Liver (tissue), 9 donors: ENCODE measurements around the gene CFAP47. TPM values are rescaled to one million over a fixed set of nuclear protein-coding genes. Genes with fewer than 3 reads are reported as not detected.
"Not testable (repeated sequence)": the region's sequence is repeated elsewhere in the genome, so short reads cannot be mapped to it uniquely, and the experiment has no call there.

Source experiments
- DNase-seq: peaks from one replicate; pipeline ENCODE4 v3.0.0-alpha.2; 2017; ENCODE audit warnings: low spot score
- H3K27ac ChIP-seq, 2 donors: one replicate each; pipeline ENCODE4 v1.7.0; 2013; ENCODE audit warnings: inconsistent platforms in 2 of 2, low read length in 2 of 2, control low read depth in 1 of 2, low read depth in 1 of 2, mild to moderate bottlenecking in 1 of 2
- H3K27me3 ChIP-seq, 4 donors: one replicate each; pipeline versions ENCODE4 v1.6.1 to v1.7.0; 2013; ENCODE audit warnings: low read length in 3 of 4, inconsistent platforms in 1 of 4, mild to moderate bottlenecking in 1 of 4, moderate library complexity in 1 of 4; ENCODE audit not compliant: control insufficient read depth in 4 of 4, insufficient read depth in 4 of 4
- H3K36me3 ChIP-seq, 4 donors: one replicate each; pipeline versions ENCODE4 v1.6.1 to v1.7.0; 2013; ENCODE audit warnings: low read length in 3 of 4, mild to moderate bottlenecking in 3 of 4, low read depth in 1 of 4, moderate library complexity in 1 of 4; ENCODE audit not compliant: control insufficient read depth in 4 of 4, insufficient read depth in 3 of 4
- H3K4me1 ChIP-seq, 4 donors: one replicate each; pipeline versions ENCODE4 v1.6.1 to v1.7.0; 2013; ENCODE audit warnings: low read length in 3 of 4, mild to moderate bottlenecking in 3 of 4, moderate library complexity in 1 of 4; ENCODE audit not compliant: control insufficient read depth in 4 of 4, insufficient read depth in 4 of 4
- H3K4me3 ChIP-seq, 3 donors: one replicate each; pipeline versions ENCODE4 v1.6.1 to v1.7.0; 2013; ENCODE audit warnings: low read length in 3 of 3, control low read depth in 1 of 3, low read depth in 1 of 3, mild to moderate bottlenecking in 1 of 3
- H3K9ac ChIP-seq, 2 donors: one replicate each; pipeline ENCODE4 v1.7.0; 2013; ENCODE audit warnings: low read length in 2 of 2, mild to moderate bottlenecking in 2 of 2, moderate library complexity in 2 of 2, control low read depth in 1 of 2, low read depth in 1 of 2
- H3K9me3 ChIP-seq, 4 donors: one replicate each; pipeline versions ENCODE4 v1.6.1 to v1.7.0; 2013; ENCODE audit warnings: low read length in 3 of 4; ENCODE audit not compliant: control insufficient read depth in 4 of 4
- ATF3 ChIP-seq: IDR thresholded peaks from 2 replicates; pipeline ENCODE4 v1.6.1; 2016; ENCODE audit warnings: antibody characterized with exemption
- CTCF ChIP-seq: fragments of 150-350 bp; IDR thresholded peaks from 2 replicates; pipeline ENCODE4 v1.5.1; 2017; ENCODE audit warnings: improper control_type of control experiment, low read depth, low read length; ENCODE audit not compliant: missing input control
- EGR1 ChIP-seq, 2 donors: IDR thresholded peaks; 2 replicates each; pipeline ENCODE4 v1.6.1; 2016 to 2018; ENCODE audit warnings: antibody characterized with exemption in 2 of 2, low read depth in 2 of 2
- FOXA1 ChIP-seq: IDR thresholded peaks from 2 replicates; pipeline ENCODE4 v1.6.1; 2016; ENCODE audit warnings: antibody characterized with exemption
- FOXA2 ChIP-seq: IDR thresholded peaks from 2 replicates; pipeline ENCODE4 v1.6.1; 2016; ENCODE audit warnings: antibody characterized with exemption
- GABPA ChIP-seq, 2 donors: IDR thresholded peaks in 1 of 2; conservative IDR thresholded peaks in 1 of 2; 2 replicates each; pipeline ENCODE4 v1.6.1; 2016; ENCODE audit warnings: antibody characterized with exemption in 2 of 2, mild to moderate bottlenecking in 1 of 2, moderate library complexity in 1 of 2
- HNF4A ChIP-seq, 2 donors: conservative IDR thresholded peaks; 2 replicates each; pipeline ENCODE4 v1.6.1; 2016; ENCODE audit warnings: antibody characterized with exemption in 2 of 2, mild to moderate bottlenecking in 2 of 2
- HNF4G ChIP-seq: IDR thresholded peaks from 2 replicates; pipeline ENCODE4 v1.6.1; 2016; ENCODE audit warnings: antibody characterized with exemption
- JUND ChIP-seq, 2 donors: IDR thresholded peaks; 2 replicates each; pipeline ENCODE4 v1.6.1; 2016; ENCODE audit warnings: antibody characterized with exemption in 2 of 2
- MAX ChIP-seq: IDR thresholded peaks from 2 replicates; pipeline ENCODE4 v1.6.1; 2016; ENCODE audit warnings: antibody characterized with exemption
- NR2F2 ChIP-seq: IDR thresholded peaks from 2 replicates; pipeline ENCODE4 v1.6.1; 2016; ENCODE audit warnings: antibody characterized with exemption
- RAD21 ChIP-seq, 2 donors: IDR thresholded peaks; 2 replicates each; pipeline ENCODE4 v1.6.1; 2016; ENCODE audit warnings: antibody characterized with exemption in 2 of 2, mild to moderate bottlenecking in 2 of 2
- REST ChIP-seq: IDR thresholded peaks from 2 replicates; pipeline ENCODE4 v1.6.1; 2016; ENCODE audit warnings: antibody characterized with exemption, mild to moderate bottlenecking
- RXRA ChIP-seq, 2 donors: IDR thresholded peaks; 2 replicates each; pipeline ENCODE4 v1.6.1; 2017 to 2018; ENCODE audit warnings: antibody characterized with exemption in 2 of 2, mild to moderate bottlenecking in 1 of 2
- SP1 ChIP-seq: IDR thresholded peaks from 2 replicates; pipeline ENCODE4 v1.6.1; 2018; ENCODE audit warnings: antibody characterized with exemption, mild to moderate bottlenecking
- YY1 ChIP-seq: IDR thresholded peaks from 2 replicates; pipeline ENCODE4 v1.6.1; 2016; ENCODE audit warnings: antibody characterized with exemption, mild to moderate bottlenecking
- ZBTB33 ChIP-seq: IDR thresholded peaks from 2 replicates; pipeline ENCODE4 v1.6.1; 2016; ENCODE audit warnings: antibody characterized with exemption
- WGBS: extraction: QIAGEN DNeasy Blood & Tissue Kit; methylation state at CpG from one replicate; pipeline ENCODE4 v1.1.7; 2013; 5-methylcytosine and 5-hydroxymethylcytosine counted together
- polyA plus RNA-seq, 2 donors: library from polyadenylated mRNA; stranded (reverse) in 1 of 2; unstranded in 1 of 2; fragments of 200-250 nt in 1 of 2; fragments of >200 nt in 1 of 2; fragmentation: Nextera tagmentation in 1 of 2; extraction: Ambion mirVana in 1 of 2; gene quantifications; one replicate each; pipeline versions ENCODE4 v1.2.1 to v1.2.3, GENCODE V29; 2013 to 2015
- total RNA-seq, 2 donors: library from RNA; depleted of rRNA; stranded (reverse); fragments of >200 nt; gene quantifications; one replicate each; pipeline ENCODE4 v1.2.3, GENCODE V29; 2014
- donor health status: healthy.
- donor health status: healthy.
- donor health status: healthy.
- donor health status: healthy.
- donor health status: healthy.

CFAP47 gene
- total and polyA plus RNA-seq, 4 donors, result under 0.01 to 0.03 (median 0.01) TPM; not detected in 1

GRCh38 chrX:36087366-36087765 lies 167.8 kb downstream of the CFAP47 start:
- no peaks in the 10 kb centered on the region for H3K27me3 ChIP-seq
- no peaks in the 10 kb centered on the region for H3K9me3 ChIP-seq
- no peaks in the 10 kb centered on the region for H3K4me1 ChIP-seq
- WGBS, result 88% methylated on average over 2 of the region's 2 CpGs
- no peak for DNase-seq
- no peaks in the 10 kb centered on the region for H3K36me3 ChIP-seq
- no peak overlapping the region for H3K4me3 ChIP-seq
- H3K27ac ChIP-seq, result no peak overlapping the region
- H3K9ac ChIP-seq, result no peak overlapping the region
- no peak for TF ChIP-seq RXRA (IDR thresholded peaks at IDR 0.05)
- no peak for TF ChIP-seq HNF4A (conservative IDR thresholded peaks at IDR 0.05)
- no peak for TF ChIP-seq JUND (IDR thresholded peaks at IDR 0.05)
- no peak for TF ChIP-seq GABPA (IDR thresholded peaks at IDR 0.05 in 1 of 2, conservative IDR thresholded peaks at IDR 0.05 in 1 of 2)
- TF ChIP-seq SP1, result no peak
- TF ChIP-seq HNF4G, result no peak
- no peak for TF ChIP-seq ATF3
- TF ChIP-seq NR2F2, result no peak
- TF ChIP-seq CTCF, result no peak
- no peak for TF ChIP-seq RAD21 (IDR thresholded peaks at IDR 0.05)
- TF ChIP-seq EGR1 (IDR thresholded peaks at IDR 0.05; ENCODE audit: low read depth in 2 of 2), result no peak
- TF ChIP-seq FOXA1, result no peak
- TF ChIP-seq ZBTB33, result no peak
- TF ChIP-seq MAX, result no peak

GRCh38 chrX:36088939-36089338 lies 169.4 kb downstream of the CFAP47 start:
- not testable (repeated sequence) for H3K9me3 ChIP-seq, H3K4me3 ChIP-seq, DNase-seq, H3K27ac ChIP-seq, H3K27me3 ChIP-seq, H3K36me3 ChIP-seq, H3K4me1 ChIP-seq, H3K9ac ChIP-seq
- 98% methylated on average over 10 of the region's 10 CpGs for WGBS

- Histone ChIP-seq H3K27ac (no peak overlapping the region), H3K4me1 (no peaks in the 10 kb centered on the region), H3K27me3 (no peaks in the 10 kb centered on the region), H3K36me3 (no peaks in the 10 kb centered on the region), H3K9ac (no peak overlapping the region), H3K4me3 (no peak overlapping the region), H3K9me3 (no peaks in the 10 kb centered on the region)
- DNase-seq, result no peak
- WGBS, result 82% methylated on average over 2 of the region's 2 CpGs
- TF ChIP-seq ATF3, result no peak
- TF ChIP-seq EGR1 (IDR thresholded peaks at IDR 0.05; ENCODE audit: low read depth in 2 of 2), result no peak
- no peak for TF ChIP-seq FOXA2
- TF ChIP-seq ZBTB33, result no peak
- TF ChIP-seq HNF4A (conservative IDR thresholded peaks at IDR 0.05), result no peak
- TF ChIP-seq RXRA (IDR thresholded peaks at IDR 0.05), result no peak
- TF ChIP-seq YY1, result no peak
- TF ChIP-seq SP1, result no peak
- no peak for TF ChIP-seq MAX
- TF ChIP-seq RAD21 (IDR thresholded peaks at IDR 0.05), result no peak
- no peak for TF ChIP-seq FOXA1
- no peak for TF ChIP-seq NR2F2
- TF ChIP-seq JUND (IDR thresholded peaks at IDR 0.05), result no peak
- TF ChIP-seq HNF4G, result no peak
- TF ChIP-seq REST, result no peak
Measured at GRCh38 chrX:36102425-36102824, 182.9 kb downstream of the CFAP47 start.
